Stimulated activated CD4-positive, alpha-beta T cell treated with anti-CD3 and anti-CD28 coated beads, Interleukin-12 subunit alpha, Interleukin-12 subunit beta, amount 100 ng/mL, for 4 hours (primary cell): Measurements from ENCODE around the gene TNIP1.

Source experiments
- DNase-seq: peaks from one replicate; pipeline ENCODE4 v3.0.0-alpha.2; 2020

The TNIP1 gene

DNA sequence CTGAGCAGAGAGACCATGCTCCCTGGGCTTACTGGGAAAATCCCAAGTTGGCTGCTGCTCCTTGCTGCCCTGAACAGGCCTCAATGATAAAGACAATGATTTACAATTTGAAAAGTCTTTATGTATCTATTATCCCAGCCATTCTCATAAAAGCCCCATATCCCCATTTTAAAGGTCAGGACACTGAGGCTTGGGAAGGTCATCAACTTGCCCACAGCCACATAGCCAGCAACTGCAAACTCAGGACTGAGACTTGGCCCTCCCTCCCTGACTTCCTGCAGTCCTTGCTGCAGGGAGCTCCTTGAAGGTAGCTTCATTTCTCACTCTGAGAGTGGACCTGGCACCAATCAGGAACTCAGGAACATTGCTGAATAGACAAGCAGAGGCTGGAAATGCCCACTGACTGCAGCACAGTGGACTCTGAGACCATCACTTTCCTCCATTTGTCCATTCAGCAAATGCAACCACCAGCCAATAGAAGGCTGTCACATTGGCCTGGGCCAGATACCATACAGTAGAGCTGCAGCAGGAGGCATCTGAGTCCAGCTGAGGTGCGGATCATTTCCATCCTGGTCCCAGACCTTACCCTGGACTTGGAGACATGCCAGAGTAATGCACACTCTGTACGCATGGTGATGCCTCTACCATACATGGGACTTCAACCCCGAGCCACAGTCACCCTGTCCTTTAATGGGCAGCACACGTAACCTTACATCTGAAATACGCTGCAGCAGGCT, 18.3 kb downstream of the TNIP1 start:
- DNase-seq, result no peak

DNA sequence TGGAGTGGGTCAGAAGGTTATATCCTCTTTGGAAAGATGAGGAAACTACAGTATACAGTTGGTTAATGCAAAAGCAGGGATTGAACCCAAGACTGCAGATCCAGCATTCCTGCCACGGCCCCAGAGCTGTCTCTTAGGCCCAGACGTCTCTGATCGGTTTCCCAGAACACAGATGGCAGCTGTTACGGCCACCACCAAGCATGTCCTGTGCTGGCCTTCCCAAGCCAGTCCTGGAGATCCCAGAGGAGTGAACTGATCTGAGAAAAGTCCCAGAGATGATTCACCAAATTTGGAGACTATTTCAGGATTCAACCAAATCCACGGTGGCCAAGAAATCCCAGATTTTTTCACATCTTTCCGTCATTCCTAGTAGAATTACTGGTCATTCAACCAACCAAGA, 20.1 kb downstream of the TNIP1 start:
- DNase-seq, result no peak

GRCh38 chr5:151058891-151059489, 21.8 kb downstream of the TNIP1 start:
- DNase-seq, result no peak

DNA sequence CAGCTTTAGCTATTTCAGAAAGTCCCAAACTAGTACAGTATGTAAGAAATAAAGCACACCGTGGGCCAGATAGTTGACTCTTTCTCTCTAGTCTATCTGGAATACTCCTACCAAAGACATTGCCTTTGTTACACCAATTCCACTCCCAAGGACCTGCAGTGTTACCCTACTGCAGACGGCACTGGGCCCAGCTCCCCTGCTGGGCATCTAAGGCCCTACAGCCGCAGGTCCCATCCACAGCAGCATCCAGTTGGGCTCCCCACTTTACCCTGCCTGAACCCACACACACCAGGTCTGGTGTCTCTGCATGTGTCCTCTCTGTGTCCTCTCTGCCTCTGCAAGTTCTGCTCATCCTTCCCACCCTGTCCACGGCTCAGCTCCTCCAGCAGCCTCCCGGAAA, 22.5 kb downstream of the TNIP1 start:
- DNase-seq, result no peak

GRCh38 chr5:151056379-151057325, 24.2 kb downstream of the TNIP1 start:
- no peak for DNase-seq

DNA sequence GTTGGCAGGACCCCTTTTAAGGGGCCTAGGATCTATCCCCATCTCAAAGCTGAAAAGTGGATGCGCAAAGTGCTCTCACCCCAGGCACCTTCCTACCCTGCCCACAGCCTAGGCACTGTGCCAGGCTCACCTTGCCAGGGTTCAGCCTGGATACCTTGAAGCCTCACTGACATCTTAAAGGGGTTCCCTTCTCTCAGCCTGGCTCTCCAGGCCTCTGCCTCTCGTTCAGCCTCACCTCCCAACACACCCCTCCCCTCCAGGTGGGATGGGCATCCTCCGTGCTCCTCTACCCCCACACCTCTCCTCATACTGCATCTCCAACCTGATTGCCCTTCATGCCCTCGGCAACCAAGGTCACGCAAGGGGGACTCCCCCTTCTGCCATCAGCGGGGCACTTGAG, 25.5 kb downstream of the TNIP1 start:
- no peak for DNase-seq

DNA sequence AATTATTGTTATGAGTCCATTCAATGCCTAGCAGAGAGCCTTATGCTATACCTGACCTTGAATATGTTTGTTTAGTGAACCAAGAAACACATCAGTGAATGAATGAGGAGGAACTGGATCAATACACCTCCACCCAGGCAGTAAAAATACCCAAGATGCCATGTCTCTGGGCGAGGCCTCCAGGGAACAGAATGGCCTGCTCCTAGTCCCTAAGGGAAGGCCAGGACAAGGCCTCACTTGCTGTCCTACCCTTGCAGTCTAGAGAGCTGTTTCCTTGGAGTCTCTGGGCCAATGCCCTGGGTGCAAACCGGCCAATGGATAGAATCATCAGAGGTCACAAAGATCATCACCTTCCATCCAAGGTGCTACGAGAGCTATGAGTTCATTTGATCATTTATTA, 26.1 kb downstream of the TNIP1 start:
- no peak for DNase-seq

GRCh38 chr5:151053796-151054462, 26.9 kb downstream of the TNIP1 start:
- no peak for DNase-seq

DNA sequence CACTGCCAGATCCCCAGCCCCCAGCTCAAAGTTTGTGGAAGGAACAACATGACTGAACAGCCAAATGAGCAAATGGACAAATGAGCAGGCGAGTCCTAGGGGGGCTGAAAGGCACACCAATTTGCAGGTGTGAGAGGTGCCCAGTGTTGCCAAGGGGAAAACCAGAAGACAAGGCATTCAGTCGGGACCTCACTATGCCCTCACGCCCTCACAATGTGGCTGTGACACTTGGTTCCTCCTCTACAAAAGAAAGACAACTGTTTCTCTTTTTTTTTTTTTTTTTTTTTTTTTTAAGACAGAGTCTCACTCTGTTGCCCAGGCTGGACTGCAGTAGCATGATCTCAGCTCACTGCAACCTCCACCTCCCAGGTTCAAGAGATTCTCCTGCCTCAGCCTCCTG, 28.0 kb downstream of the TNIP1 start:
- DNase-seq, result no peak

DNA sequence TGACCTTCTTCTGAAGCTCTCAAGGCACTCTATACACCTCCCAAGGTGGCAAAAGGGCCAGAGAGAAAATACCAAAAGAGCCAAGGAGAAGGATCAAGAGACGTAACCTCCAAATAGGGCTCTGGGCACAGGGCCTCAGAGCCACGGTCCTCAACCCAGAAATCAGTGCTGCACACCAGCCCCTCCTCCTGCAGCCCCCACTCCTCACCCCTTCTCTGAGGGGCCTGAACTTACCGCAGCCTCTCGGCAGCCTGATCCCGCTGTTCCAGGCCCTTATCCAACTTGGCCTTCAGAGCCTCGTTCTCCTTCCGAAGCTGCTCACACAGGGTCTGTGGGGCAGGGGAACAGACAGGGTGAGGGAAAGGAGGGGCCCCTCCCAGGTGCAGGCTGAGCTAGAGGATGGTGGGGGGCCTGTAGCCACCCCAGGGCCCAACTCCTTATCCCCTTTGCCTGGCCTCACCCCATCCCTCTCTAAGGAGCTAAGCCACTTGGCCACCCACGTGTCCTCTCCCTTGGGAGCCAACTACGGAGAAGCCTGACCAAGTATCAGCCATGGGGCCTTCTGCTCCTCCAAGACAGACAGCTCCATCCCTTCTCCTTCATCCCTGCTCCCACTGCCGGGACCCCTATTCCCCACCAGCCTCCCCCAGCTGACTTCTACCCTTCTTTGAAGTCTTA, 28.8 kb downstream of the TNIP1 start:
- DNase-seq, result no peak

DNA sequence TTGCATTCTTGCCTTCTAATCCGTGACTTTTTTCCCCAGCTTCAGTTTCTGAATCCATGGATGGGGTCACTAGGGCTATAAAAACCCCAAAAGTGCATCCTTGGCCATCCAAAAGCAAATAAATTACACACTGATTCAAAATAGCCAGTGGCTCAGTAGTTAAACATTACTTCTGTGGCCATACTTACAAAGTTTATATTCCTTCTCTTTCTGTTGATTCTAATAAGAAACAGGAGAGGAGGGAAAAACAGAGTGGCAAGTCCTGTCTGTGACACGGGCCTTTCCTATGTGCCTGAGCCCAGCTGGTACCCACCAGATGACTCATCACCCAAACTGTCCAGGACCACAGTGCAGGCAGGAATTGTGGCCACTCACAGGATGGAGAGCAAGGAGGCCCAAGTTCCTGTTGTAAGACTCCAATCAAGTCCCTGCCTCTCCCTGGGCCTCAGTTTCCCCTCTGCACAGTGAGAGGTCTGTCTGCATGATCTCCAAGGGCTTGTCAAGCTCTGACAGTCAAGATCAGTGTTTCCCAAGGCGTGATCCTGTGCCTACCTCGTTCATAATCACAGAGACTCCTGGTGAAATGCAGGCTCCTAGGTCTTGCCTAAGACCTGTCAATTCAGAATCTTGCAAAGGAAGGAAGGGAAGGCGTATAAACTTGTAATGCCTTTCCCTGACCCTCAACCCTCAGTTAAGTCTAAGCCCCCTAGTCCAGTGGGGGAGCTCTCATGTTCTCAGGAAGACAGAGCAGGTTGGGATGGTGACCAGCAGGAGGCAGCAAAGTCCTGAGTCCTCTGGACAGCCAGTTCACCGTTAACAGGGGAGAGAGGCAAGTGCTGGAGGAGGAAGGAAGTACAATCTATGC, 29.5 kb downstream of the TNIP1 start:
- peak; percentile 70 for DNase-seq

- DNase-seq, result no peak
Measured at GRCh38 chr5:151048526-151048925, 32.3 kb downstream of the TNIP1 start.

- DNase-seq, result no peak
Measured at GRCh38 chr5:151047814-151048425, 32.9 kb downstream of the TNIP1 start.

GRCh38 chr5:151042453-151043093, 38.3 kb downstream of the TNIP1 start:
- DNase-seq, result no peak

GRCh38 chr5:151041577-151042268, 39.1 kb downstream of the TNIP1 start:
- DNase-seq, result no peak

DNA sequence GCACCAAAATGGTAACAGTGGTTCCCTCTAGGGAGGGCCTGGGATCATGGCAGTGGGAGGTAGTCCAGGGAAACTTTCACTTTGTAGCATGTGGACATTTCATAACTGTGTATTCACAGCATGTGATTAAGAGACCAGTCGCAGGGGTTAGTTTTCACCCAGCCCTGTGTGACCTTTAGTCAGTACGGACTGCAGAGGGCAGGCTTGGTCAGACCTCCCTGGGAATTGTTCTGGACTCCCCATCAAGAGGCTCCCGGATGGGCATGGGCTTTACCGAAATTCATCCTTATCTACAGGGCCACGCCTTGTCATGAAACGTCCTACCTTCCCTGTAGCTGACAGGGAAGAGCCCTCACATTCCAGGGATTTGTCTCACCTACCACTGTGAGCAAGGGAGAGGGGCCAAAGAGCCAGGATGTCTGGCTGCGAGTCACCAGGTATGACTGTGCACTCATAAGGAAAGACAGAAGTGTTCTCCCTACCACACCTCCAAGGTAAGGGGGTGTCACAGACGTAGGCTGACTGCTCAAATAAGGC, 40.6 kb downstream of the TNIP1 start:
- DNase-seq, result no peak

DNA sequence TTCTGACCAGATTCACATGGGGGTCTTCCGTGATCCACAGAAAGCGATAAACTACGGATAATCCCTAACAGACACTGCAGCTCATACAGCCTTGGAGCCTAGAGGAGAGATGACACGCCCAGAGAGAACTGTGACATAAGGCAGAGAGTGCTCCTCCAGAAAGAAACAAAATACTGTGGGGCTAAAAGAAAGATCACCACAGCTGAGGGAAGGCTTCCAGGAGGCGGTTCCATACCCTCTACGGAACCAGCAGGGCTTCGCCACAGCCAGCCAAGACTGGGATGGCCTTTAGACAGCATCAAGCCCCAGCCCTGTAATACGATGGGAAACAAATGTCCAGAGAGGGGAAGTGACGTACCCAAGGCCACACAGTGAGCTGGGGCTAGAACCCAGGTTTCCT, 41.2 kb downstream of the TNIP1 start:
- no peak for DNase-seq

GRCh38 chr5:151038801-151039238, 42.0 kb downstream of the TNIP1 start:
- DNase-seq, result peak; percentile 14

DNA sequence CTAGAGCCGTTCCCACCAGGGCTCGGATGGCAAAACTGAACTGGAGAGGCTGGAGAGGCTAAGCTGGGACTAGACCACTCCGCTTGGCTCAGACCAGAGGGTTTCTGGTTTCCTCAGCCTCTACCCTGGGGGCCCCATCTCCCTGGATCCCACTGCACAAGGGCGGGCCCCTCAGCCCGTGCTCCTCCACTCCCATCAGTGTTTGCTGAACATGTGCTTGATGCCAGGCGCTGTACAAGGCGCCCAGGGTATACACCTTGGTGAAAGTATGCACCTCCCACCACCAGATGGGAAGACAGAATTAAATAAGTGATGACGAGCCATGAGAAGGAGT, 42.5 kb downstream of the TNIP1 start:
- DNase-seq, result no peak
